Prostate gland (tissue), 2 donors: ENCODE results near the gene DENND1B.

Experiments
- CTCF ChIP-seq, 4 experiments: fragments of 200-600 bp in 2 of 4; fragments of 450-650 bp in 2 of 4; sonication (generic) in 2 of 4; IDR thresholded peaks; 1 replicate in 3 of 4; 2 replicates in 1 of 4; pipeline ENCODE4 v1.5.1; 2016 to 2019; ENCODE audit warnings: antibody characterized with exemption in 4 of 4, mild to moderate bottlenecking in 2 of 4, moderate library complexity in 2 of 4
- POLR2A ChIP-seq: fragments of 450-650 bp; IDR thresholded peaks from one replicate; pipeline ENCODE4 v1.6.1; 2016; ENCODE audit warnings: antibody characterized with exemption, mild to moderate bottlenecking

GRCh38 chr1:197559655-197560054 lies 215.6 kb downstream of the DENND1B start:
- TF ChIP-seq CTCF (IDR thresholded peaks at IDR 0.05), result no peak
- no peak for TF ChIP-seq POLR2A
